HG03558 (cell line): ENCODE results near the gene DDT.
"Not testable (repeated sequence)": the region's sequence is repeated elsewhere in the genome, so short reads cannot be mapped to it uniquely, and the experiment has no call there.

ENCODE experiments used
- ATAC-seq: cut with Tn5 transposase; IDR thresholded peaks from one replicate; pipeline ENCODE4 v1.9.1; 2021; ENCODE audit warnings: moderate number of reproducible peaks; ENCODE audit not compliant: unreplicated experiment; ENCODE audit errors: extremely low read depth

DDT gene

GRCh38 chr22:23974345-23974744 lies at the start of gene DDT:
DDT (minus strand) TSS chr22:23974441; CDS start chr22:23974414, 27 bp downstream.
- peak; percentile 88 for ATAC-seq

- ATAC-seq, result no peak
Measured at GRCh38 chr22:24023204-24023789, 49.1 kb upstream of the DDT start.

- no peak for ATAC-seq
Measured at GRCh38 chr22:24021304-24021703, 47.1 kb upstream of the DDT start.

GRCh38 chr22:24016156-24016555 lies 41.9 kb upstream of the DDT start:
- ATAC-seq, result no peak

GRCh38 chr22:24011735-24012068 lies 37.5 kb upstream of the DDT start:
- no peak for ATAC-seq

- ATAC-seq, result no peak
Measured at GRCh38 chr22:24010018-24010391, 35.8 kb upstream of the DDT start.

GRCh38 chr22:24009227-24010017 lies 35.2 kb upstream of the DDT start:
- no peak for ATAC-seq

GRCh38 chr22:24008381-24009226 lies 34.4 kb upstream of the DDT start:
- no peak for ATAC-seq

- no peak for ATAC-seq
Measured at GRCh38 chr22:24008022-24008283, 33.7 kb upstream of the DDT start.

- no peak for ATAC-seq
Measured at GRCh38 chr22:24007253-24008021, 33.2 kb upstream of the DDT start.

GRCh38 chr22:24006914-24007214 lies 32.6 kb upstream of the DDT start:
- no peak for ATAC-seq

- no peak for ATAC-seq
Measured at GRCh38 chr22:24006207-24006913, 32.1 kb upstream of the DDT start.

GRCh38 chr22:24005201-24005600 lies 31.0 kb upstream of the DDT start, which contains the start of gene GSTT4:
GSTT4 (minus strand) TSS chr22:24005453; CDS start chr22:24005356, 97 bp downstream.
- no peak for ATAC-seq

GRCh38 chr22:24003887-24004286 lies 29.6 kb upstream of the DDT start:
- ATAC-seq, result no peak

GRCh38 chr22:24002851-24003250 lies 28.6 kb upstream of the DDT start:
- no peak for ATAC-seq

GRCh38 chr22:24002272-24002671 lies 28.0 kb upstream of the DDT start:
- no peak for ATAC-seq

GRCh38 chr22:24001314-24001713 lies 27.1 kb upstream of the DDT start:
- ATAC-seq, result no peak

- ATAC-seq, result not testable (repeated sequence)
Measured at GRCh38 chr22:23999779-24000178, 25.5 kb upstream of the DDT start.

- no peak for ATAC-seq
Measured at GRCh38 chr22:23997092-23997491, 22.9 kb upstream of the DDT start.

- not testable (repeated sequence) for ATAC-seq
Measured at GRCh38 chr22:23993581-23994177, 19.4 kb upstream of the DDT start.
